H7 (cell line): ENCODE data around the gene AHCYL2. TPM values are rescaled to one million over a fixed set of nuclear protein-coding genes. Genes with fewer than 3 reads are reported as not detected.
"Not testable (repeated sequence)": the region's sequence is repeated elsewhere in the genome, so short reads cannot be mapped to it uniquely, and the experiment has no call there.

ENCODE experiments used
- DNase-seq: peaks from one replicate; pipeline ENCODE4 v3.0.0; 2012
- H3K27me3 ChIP-seq: 2 replicates; pipeline ENCODE4 v1.6.0; 2011; ENCODE audit warnings: mild to moderate bottlenecking, low read length; ENCODE audit not compliant: control insufficient read depth, insufficient read depth
- H3K36me3 ChIP-seq: replicated peaks from 2 replicates; pipeline ENCODE4 v1.5.1; 2011; ENCODE audit warnings: low read length; ENCODE audit not compliant: control insufficient read depth, insufficient read depth
- H3K4me3 ChIP-seq: 2 replicates; pipeline ENCODE4 v1.5.1; 2011; ENCODE audit warnings: low read depth, mild to moderate bottlenecking, control low read depth, low read length, moderate library complexity; ENCODE audit not compliant: insufficient read depth
- total RNA-seq: library from RNA; depleted of rRNA; stranded (reverse); fragments of >200 nt; shearing (Covaris generic); gene quantifications from 2 replicates; pipeline ENCODE4 v1.2.3, GENCODE V29; 2014

Gene AHCYL2
- total RNA-seq, 1 experiment from 2014 or later: 14.2 TPM

- not testable (repeated sequence) for H3K4me3 ChIP-seq, H3K27me3 ChIP-seq, H3K36me3 ChIP-seq, DNase-seq
Observed at GRCh38 chr7:129448608-129449007, 223.8 kb downstream of the AHCYL2 start.

GRCh38 chr7:129450295-129450694 lies 225.5 kb downstream of the AHCYL2 start:
- Histone ChIP-seq H3K27me3 (no peaks in the 10 kb centered on the region), H3K4me3 (no peak overlapping the region), H3K36me3 (peaks cover 5% of the 10 kb centered on the region)
- no peak for DNase-seq

GRCh38 chr7:129452589-129453231 lies 227.9 kb downstream of the AHCYL2 start:
- Histone ChIP-seq H3K36me3 (peaks cover 9% of the 10 kb centered on the region), H3K4me3 (no peak overlapping the region), H3K27me3 (no peaks in the 10 kb centered on the region)
- no peak for DNase-seq

GRCh38 chr7:129453510-129454248 lies 228.8 kb downstream of the AHCYL2 start:
- Histone ChIP-seq H3K27me3 (no peaks in the 10 kb centered on the region), H3K36me3 (peaks cover 11% of the 10 kb centered on the region), H3K4me3 (no peak overlapping the region)
- no peak for DNase-seq

- DNase-seq: no peak
- H3K4me3 ChIP-seq: no peak overlapping the region
- peaks cover 11% of the 10 kb centered on the region for H3K36me3 ChIP-seq
- H3K27me3 ChIP-seq: no peaks in the 10 kb centered on the region
Observed at GRCh38 chr7:129454249-129454551, 229.4 kb downstream of the AHCYL2 start.

- Histone ChIP-seq H3K4me3 (no peak overlapping the region), H3K36me3 (peaks cover 18% of the 10 kb centered on the region), H3K27me3 (no peaks in the 10 kb centered on the region)
- no peak for DNase-seq
Observed at GRCh38 chr7:129456421-129456820, 231.6 kb downstream of the AHCYL2 start.

- no peak for DNase-seq
- peaks cover 18% of the 10 kb centered on the region for H3K36me3 ChIP-seq
- H3K4me3 ChIP-seq: no peak overlapping the region
- H3K27me3 ChIP-seq: no peaks in the 10 kb centered on the region
Observed at GRCh38 chr7:129457101-129457500, 232.3 kb downstream of the AHCYL2 start.

GRCh38 chr7:129458171-129458570 lies 233.3 kb downstream of the AHCYL2 start:
- Histone ChIP-seq H3K4me3 (no peak overlapping the region), H3K36me3 (peaks cover 19% of the 10 kb centered on the region), H3K27me3 (no peaks in the 10 kb centered on the region)
- no peak for DNase-seq

GRCh38 chr7:129461809-129462208 lies 237.0 kb downstream of the AHCYL2 start:
- no peaks in the 10 kb centered on the region for H3K27me3 ChIP-seq
- no peak overlapping the region for H3K4me3 ChIP-seq
- peaks cover 19% of the 10 kb centered on the region for H3K36me3 ChIP-seq
- no peak for DNase-seq

- peaks cover 20% of the 10 kb centered on the region for H3K36me3 ChIP-seq
- H3K4me3 ChIP-seq: no peak overlapping the region
- DNase-seq: no peak
- no peaks in the 10 kb centered on the region for H3K27me3 ChIP-seq
Observed at GRCh38 chr7:129462420-129462819, 237.6 kb downstream of the AHCYL2 start.

- no peak overlapping the region for H3K4me3 ChIP-seq
- H3K36me3 ChIP-seq: peaks cover 20% of the 10 kb centered on the region
- no peak for DNase-seq
- no peaks in the 10 kb centered on the region for H3K27me3 ChIP-seq
Observed at GRCh38 chr7:129464194-129464593, 239.4 kb downstream of the AHCYL2 start.

GRCh38 chr7:129465080-129465479 lies 240.2 kb downstream of the AHCYL2 start:
- H3K4me3 ChIP-seq: no peak overlapping the region
- no peaks in the 10 kb centered on the region for H3K27me3 ChIP-seq
- DNase-seq: no peak
- H3K36me3 ChIP-seq: peaks cover 20% of the 10 kb centered on the region

- Histone ChIP-seq H3K27me3 (no peaks in the 10 kb centered on the region), H3K4me3 (no peak overlapping the region), H3K36me3 (peaks cover 13% of the 10 kb centered on the region)
- no peak for DNase-seq
Observed at GRCh38 chr7:129466796-129467195, 242.0 kb downstream of the AHCYL2 start.

GRCh38 chr7:129468087-129468486 lies 243.3 kb downstream of the AHCYL2 start:
- no peaks in the 10 kb centered on the region for H3K27me3 ChIP-seq
- no peak for DNase-seq
- no peak overlapping the region for H3K4me3 ChIP-seq
- H3K36me3 ChIP-seq: peaks cover 11% of the 10 kb centered on the region

GRCh38 chr7:129468547-129468946 lies 243.7 kb downstream of the AHCYL2 start:
- peaks cover 11% of the 10 kb centered on the region for H3K36me3 ChIP-seq
- H3K4me3 ChIP-seq: no peak overlapping the region
- no peak for DNase-seq
- no peaks in the 10 kb centered on the region for H3K27me3 ChIP-seq
